GM12878 (cell line): Measurements from ENCODE around the gene RAB8A. TPM values are rescaled to one million over a fixed set of nuclear protein-coding genes. Genes with fewer than 3 reads are reported as not detected.

ENCODE experiments used
- BHLHE40 ChIP-seq, 2 experiments: fragments of 450-650 bp in 1 of 2; IDR thresholded peaks; 2 replicates each; pipeline ENCODE4 v1.6.1; 2011 to 2017; ENCODE audit warnings: low read depth in 2 of 2, borderline replicate concordance in 1 of 2, improper control_type of control experiment in 1 of 2, low read length in 1 of 2, mild to moderate bottlenecking in 1 of 2
- CBX5 ChIP-seq: sonication (generic); IDR thresholded peaks from 2 replicates; pipeline ENCODE4 v1.6.1; 2016; ENCODE audit warnings: low read depth, moderate library complexity, mild to moderate bottlenecking, inconsistent platforms
- CREM ChIP-seq: IDR thresholded peaks from 2 replicates; pipeline ENCODE4 v1.6.1; 2014; ENCODE audit warnings: antibody characterized with exemption, low read depth
- EED ChIP-seq: sonication (generic); IDR thresholded peaks from 2 replicates; pipeline ENCODE4 v1.6.1; 2016; ENCODE audit warnings: antibody characterized with exemption, low read depth
- EP300 ChIP-seq, 2 experiments: fragments of 150-350 bp in 1 of 2; IDR thresholded peaks; 2 replicates each; pipeline ENCODE4 v1.6.1; 2011 to 2012; ENCODE audit warnings: low read depth in 2 of 2, low read length in 2 of 2, borderline replicate concordance in 1 of 2, improper control_type of control experiment in 1 of 2, inconsistent platforms in 1 of 2; ENCODE audit not compliant: control insufficient read depth in 1 of 2
- ESRRA ChIP-seq: IDR thresholded peaks from 2 replicates; pipeline ENCODE4 v1.6.1; 2012; ENCODE audit warnings: mild to moderate bottlenecking, low read length, improper control_type of control experiment
- FOS ChIP-seq: IDR thresholded peaks from 3 replicates; pipeline ENCODE4 v1.6.1; 2011; ENCODE audit warnings: borderline replicate concordance; ENCODE audit not compliant: insufficient read length; ENCODE audit errors: extremely low read depth
- HCFC1 ChIP-seq: fragments of 150-350 bp; IDR thresholded peaks from 2 replicates; pipeline ENCODE4 v1.6.1; 2014; ENCODE audit warnings: low read length
- JUNB ChIP-seq: IDR thresholded peaks from 2 replicates; pipeline ENCODE4 v1.6.1; 2016; ENCODE audit warnings: antibody characterized with exemption, mild to moderate bottlenecking
- KDM1A ChIP-seq: fragments of 200-600 bp; sonication (generic); IDR thresholded peaks from 2 replicates; pipeline ENCODE4 v1.6.1; 2016; ENCODE audit warnings: borderline replicate concordance
- NR2F1 ChIP-seq: fragments of 450-650 bp; conservative IDR thresholded peaks from 2 replicates; pipeline ENCODE4 v1.6.1; 2017; ENCODE audit warnings: mild to moderate bottlenecking
- POLR2AphosphoS2 ChIP-seq: IDR thresholded peaks from 2 replicates; pipeline ENCODE4 v1.6.1; 2011; ENCODE audit warnings: low read depth, mild to moderate bottlenecking, low read length, improper control_type of control experiment, moderate library complexity
- RAD21 ChIP-seq: IDR thresholded peaks from 2 replicates; pipeline ENCODE4 v1.6.1; 2011; ENCODE audit warnings: mild to moderate bottlenecking, low read depth, low read length, moderate library complexity; ENCODE audit not compliant: insufficient read depth
- SMAD1 ChIP-seq: fragments of 450-650 bp; IDR thresholded peaks from 2 replicates; pipeline ENCODE4 v1.6.1; 2018; ENCODE audit warnings: mild to moderate bottlenecking, low read depth; ENCODE audit not compliant: partially characterized antibody
- STAT3 ChIP-seq: IDR thresholded peaks from 2 replicates; pipeline ENCODE4 v1.6.1; 2011; ENCODE audit warnings: low read depth, low read length, improper control_type of control experiment
- TBL1XR1 ChIP-seq: IDR thresholded peaks from 2 replicates; pipeline ENCODE4 v1.6.1; 2012; ENCODE audit warnings: low read depth, low read length, improper control_type of control experiment
- WRNIP1 ChIP-seq: IDR thresholded peaks from 2 replicates; pipeline ENCODE4 v1.6.1; 2011; ENCODE audit warnings: low read depth, low read length, improper control_type of control experiment, borderline replicate concordance
- ZZZ3 ChIP-seq: IDR thresholded peaks from 2 replicates; pipeline ENCODE4 v1.6.1; 2011; ENCODE audit warnings: low read depth; ENCODE audit not compliant: control insufficient read depth, insufficient read length
- polyA plus RNA-seq, 11 experiments: library from polyadenylated mRNA; depleted of rRNA in 4 of 11; unstranded in 6 of 11; stranded (reverse) in 5 of 11; fragments of >200 nt; fragmentation: Nextera tagmentation in 4 of 11; fragmentation: Illumina TruSeq in 1 of 11; extraction: Ambion mirVana in 4 of 11; extraction: Trizol in 1 of 11; gene quantifications; 1 replicate in 1 of 11; 2 replicates in 10 of 11; pipeline versions ENCODE4 v1.2.1 to v1.2.3, GENCODE V29; 2011 to 2016; ENCODE audit warnings: inconsistent platforms in 2 of 11, missing spikeins in 2 of 11, low read depth in 1 of 11
- total RNA-seq, 4 experiments: library from RNA; depleted of rRNA in 3 of 4; stranded (reverse); fragments of >200 nt in 3 of 4; fragmentation: Illumina TruSeq in 1 of 4; extraction: Trizol in 1 of 4; gene quantifications; 2 replicates each; pipeline versions ENCODE4 v1.2.1 to v1.2.3, GENCODE V29; 2013 to 2021
- TF ChIP-seq, protein P1 (sequence below): IDR thresholded peaks from 2 replicates; pipeline ENCODE4 v1.6.1; 2011; ENCODE audit warnings: low read depth, low read length, improper control_type of control experiment, borderline replicate concordance
- TF ChIP-seq, protein P2 (sequence below): fragments of 450-650 bp; IDR thresholded peaks from 2 replicates; pipeline ENCODE4 v1.6.1; 2017; ENCODE audit warnings: low read depth, mild to moderate bottlenecking, moderate library complexity
- TF ChIP-seq, protein P3 (sequence below): fragments of 450-650 bp; IDR thresholded peaks from 2 replicates; pipeline ENCODE4 v1.6.1; 2018; ENCODE audit warnings: borderline replicate concordance, mild to moderate bottlenecking; ENCODE audit not compliant: partially characterized antibody

RAB8A gene
- total and polyA plus RNA-seq, 10 of the 15 experiments (the other 5 are each of a cell fraction or from before 2014, with no cell fraction given), result 23.9 to 314 (median 185) TPM

DNA sequence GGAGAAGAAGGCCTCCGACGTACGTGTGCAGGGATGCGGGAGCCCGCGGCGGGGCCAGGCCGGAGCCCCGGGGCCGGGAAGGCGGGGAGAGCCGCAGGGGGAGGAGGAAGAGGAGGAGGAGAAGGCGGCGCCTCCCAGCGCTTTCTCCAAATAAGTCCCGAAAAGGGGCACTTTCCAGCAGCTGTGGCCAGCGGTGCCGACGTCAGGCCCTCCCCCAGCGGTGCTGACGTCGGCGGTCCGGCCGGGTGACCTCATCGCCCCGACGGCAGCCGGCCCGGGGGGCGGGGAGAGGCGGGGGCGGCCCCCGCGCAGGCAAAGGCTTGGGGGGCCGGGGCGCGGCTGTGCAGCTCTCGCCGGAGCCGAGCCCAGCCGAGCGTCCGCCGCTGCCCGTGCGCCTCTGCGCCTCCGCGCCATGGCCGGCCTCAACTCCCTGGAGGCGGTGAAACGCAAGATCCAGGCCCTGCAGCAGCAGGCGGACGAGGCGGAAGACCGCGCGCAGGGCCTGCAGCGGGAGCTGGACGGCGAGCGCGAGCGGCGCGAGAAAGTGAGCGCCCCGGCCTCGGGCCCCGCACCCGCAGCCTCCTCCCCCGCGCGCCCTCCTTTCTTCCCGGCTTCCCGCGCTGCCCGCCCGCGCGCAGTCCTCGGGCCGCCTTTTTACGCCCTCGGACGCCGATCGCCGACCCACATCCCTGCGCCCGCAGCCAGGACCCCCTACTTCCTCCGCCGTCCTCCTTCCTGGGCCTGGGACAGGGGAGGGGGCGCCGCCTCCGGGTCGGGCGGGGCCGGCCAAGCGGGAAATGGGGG lies 35.3 kb upstream of the RAB8A start, which contains the start of gene TPM4 (continued):
- TF ChIP-seq, protein P1, sequence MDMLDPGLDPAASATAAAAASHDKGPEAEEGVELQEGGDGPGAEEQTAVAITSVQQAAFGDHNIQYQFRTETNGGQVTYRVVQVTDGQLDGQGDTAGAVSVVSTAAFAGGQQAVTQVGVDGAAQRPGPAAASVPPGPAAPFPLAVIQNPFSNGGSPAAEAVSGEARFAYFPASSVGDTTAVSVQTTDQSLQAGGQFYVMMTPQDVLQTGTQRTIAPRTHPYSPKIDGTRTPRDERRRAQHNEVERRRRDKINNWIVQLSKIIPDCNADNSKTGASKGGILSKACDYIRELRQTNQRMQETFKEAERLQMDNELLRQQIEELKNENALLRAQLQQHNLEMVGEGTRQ, result no peak
- TF ChIP-seq WRNIP1 (no peak), EP300 (IDR thresholded peaks at IDR 0.05; ENCODE audit: borderline replicate concordance in 1 of 2, control insufficient read depth in 1 of 2, low read depth in 2 of 2, low read length in 2 of 2) (peak in 1 of 2 experiments; percentile 26; a peak in 2 of 4 replicates), JUNB (no peak), STAT3 (no peak), CBX5 (no peak), TBL1XR1 (no peak; the same call in 1 of the 2 replicates), BHLHE40 (IDR thresholded peaks at IDR 0.05; ENCODE audit: borderline replicate concordance in 1 of 2, low read depth in 2 of 2, low read length in 1 of 2) (peak; percentile 13 to 76; a peak in 3 of 4 replicates), NR2F1 (peak; percentile 64), EED (peak; percentile 62), ESRRA (peak; percentile 51; the same call in 1 of the 2 replicates), CREM (peak; percentile 91), ZZZ3 (no peak), POLR2AphosphoS2 (peak; percentile 96), HCFC1 (0 out of 2 replicates have a peak, but pooled peaks have one; percentile 6), SMAD1 (no peak), RAD21 (no peak), KDM1A (no peak), FOS (no peak)
- TF ChIP-seq, protein P2, sequence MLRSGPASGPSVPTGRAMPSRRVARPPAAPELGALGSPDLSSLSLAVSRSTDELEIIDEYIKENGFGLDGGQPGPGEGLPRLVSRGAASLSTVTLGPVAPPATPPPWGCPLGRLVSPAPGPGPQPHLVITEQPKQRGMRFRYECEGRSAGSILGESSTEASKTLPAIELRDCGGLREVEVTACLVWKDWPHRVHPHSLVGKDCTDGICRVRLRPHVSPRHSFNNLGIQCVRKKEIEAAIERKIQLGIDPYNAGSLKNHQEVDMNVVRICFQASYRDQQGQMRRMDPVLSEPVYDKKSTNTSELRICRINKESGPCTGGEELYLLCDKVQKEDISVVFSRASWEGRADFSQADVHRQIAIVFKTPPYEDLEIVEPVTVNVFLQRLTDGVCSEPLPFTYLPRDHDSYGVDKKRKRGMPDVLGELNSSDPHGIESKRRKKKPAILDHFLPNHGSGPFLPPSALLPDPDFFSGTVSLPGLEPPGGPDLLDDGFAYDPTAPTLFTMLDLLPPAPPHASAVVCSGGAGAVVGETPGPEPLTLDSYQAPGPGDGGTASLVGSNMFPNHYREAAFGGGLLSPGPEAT, result no peak; the same call in 1 of the 2 replicates
- TF ChIP-seq, protein P3, sequence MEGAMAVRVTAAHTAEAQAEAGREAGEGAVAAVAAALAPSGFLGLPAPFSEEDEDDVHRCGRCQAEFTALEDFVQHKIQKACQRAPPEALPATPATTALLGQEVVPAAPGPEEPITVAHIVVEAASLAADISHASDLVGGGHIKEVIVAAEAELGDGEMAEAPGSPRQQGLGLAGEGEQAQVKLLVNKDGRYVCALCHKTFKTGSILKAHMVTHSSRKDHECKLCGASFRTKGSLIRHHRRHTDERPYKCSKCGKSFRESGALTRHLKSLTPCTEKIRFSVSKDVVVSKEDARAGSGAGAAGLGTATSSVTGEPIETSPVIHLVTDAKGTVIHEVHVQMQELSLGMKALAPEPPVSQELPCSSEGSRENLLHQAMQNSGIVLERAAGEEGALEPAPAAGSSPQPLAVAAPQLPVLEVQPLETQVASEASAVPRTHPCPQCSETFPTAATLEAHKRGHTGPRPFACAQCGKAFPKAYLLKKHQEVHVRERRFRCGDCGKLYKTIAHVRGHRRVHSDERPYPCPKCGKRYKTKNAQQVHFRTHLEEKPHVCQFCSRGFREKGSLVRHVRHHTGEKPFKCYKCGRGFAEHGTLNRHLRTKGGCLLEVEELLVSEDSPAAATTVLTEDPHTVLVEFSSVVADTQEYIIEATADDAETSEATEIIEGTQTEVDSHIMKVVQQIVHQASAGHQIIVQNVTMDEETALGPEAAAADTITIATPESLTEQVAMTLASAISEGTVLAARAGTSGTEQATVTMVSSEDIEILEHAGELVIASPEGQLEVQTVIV, result no peak
